HG03039 (cell line): Measurements from ENCODE around the gene PTPRU.

Experiments used
- ATAC-seq: cut with Tn5 transposase; IDR thresholded peaks from one replicate; pipeline ENCODE4 v1.9.1; 2021; ENCODE audit warnings: mild to moderate bottlenecking, moderate library complexity; ENCODE audit not compliant: unreplicated experiment

The PTPRU gene

DNA sequence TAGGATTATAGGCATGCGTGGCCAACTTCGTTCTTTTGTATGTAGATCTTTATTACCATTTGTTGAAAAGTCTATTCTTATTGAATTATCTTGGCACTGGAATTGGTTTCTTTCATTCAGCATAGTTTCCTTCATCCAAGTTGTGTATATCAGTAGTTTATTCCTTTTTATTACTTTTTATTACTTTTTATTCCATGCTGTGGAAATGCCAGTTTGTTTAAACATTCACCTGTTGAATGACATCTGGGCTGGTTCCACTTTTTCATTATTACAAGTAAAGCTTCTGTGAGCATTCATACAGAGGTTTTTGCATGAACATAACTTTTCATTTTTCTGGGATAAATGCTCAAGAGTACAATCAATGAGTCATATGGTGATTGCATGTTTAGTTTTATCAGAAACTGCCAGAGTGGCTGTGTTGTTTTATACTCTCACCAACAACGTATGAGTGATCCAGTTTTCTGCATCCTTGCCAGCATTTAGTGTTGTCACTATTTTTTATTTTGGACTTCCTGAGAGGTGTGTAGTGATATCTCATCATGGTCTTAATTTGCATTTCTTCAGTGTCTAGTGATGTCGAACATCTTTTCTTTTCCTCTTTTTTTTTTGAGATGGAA, 28.6 kb downstream of the PTPRU start:
- no peak for ATAC-seq

DNA sequence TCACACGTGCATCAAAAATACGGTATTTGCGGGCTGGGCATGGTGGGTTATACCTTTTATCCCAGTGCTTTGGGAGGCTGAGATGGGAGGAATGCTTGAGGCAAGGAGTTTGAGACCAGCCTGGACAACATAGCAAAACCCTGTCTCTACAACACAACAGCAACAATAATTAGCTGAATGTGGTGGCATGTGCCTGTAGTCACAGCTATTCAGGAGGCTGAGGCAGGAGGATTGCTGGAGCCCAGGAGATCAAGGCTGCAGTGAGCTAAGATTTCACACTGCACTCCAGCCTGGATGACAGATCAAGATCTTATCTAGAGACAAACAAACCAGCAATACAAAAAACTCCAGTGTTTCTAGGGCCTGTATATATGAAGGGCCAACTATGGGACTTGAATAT, 30.6 kb downstream of the PTPRU start:
- no peak for ATAC-seq

DNA sequence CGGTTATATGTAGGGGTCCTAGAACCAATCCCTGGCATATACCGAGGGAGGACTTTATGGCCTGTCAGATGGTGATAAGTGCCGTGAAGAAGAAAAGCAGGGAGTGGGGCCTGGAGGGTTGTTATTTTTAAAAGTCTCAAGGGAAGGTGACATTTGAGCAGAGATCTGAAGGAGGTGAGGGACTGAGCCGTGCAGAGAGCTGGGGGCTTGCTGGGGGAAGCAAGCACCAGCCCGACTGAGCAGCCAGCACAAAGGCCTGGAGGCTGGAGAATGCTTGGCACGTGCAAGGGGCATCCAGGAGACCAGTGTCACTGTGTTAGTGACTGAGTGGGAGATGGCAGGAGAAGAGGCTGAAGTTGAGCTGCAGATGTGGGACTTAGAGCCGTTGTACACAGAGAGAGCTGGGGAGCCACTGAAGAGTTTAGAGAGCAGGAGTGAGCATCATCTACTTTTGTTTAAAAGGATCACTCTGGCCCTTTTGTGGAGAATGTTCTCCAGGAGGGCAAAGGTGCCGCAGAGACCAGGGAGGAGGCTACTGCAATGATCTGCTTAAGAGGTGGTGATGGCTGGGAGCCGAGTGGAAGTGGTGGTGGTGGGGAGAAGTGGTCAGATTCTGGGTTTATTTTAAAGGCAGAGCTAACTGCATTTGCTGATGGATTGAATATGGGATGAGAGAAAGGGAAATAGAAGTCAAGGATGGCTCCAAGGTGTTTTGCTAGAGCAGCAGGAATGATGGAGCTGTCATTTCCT, 31.2 kb downstream of the PTPRU start:
- no peak for ATAC-seq

DNA sequence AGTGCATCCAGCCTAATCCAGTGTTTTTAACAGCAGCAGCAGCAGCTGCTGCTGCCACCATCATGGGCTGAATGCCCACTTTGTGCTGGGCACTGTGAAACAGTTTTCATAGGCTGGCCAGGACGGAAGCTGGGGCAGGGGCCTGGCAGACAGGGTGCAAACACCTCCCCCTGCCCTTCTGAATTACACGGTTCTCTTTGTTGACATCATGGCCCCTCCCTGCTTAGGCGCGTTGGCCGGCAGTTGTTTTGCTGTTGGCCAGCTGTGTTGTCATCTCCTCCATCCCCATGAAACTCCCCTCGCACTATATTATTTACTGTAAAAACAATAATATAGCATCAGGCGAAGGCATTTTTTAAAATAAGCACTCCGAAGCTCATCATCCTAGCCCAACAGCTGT, 33.1 kb downstream of the PTPRU start:
- no peak for ATAC-seq

DNA sequence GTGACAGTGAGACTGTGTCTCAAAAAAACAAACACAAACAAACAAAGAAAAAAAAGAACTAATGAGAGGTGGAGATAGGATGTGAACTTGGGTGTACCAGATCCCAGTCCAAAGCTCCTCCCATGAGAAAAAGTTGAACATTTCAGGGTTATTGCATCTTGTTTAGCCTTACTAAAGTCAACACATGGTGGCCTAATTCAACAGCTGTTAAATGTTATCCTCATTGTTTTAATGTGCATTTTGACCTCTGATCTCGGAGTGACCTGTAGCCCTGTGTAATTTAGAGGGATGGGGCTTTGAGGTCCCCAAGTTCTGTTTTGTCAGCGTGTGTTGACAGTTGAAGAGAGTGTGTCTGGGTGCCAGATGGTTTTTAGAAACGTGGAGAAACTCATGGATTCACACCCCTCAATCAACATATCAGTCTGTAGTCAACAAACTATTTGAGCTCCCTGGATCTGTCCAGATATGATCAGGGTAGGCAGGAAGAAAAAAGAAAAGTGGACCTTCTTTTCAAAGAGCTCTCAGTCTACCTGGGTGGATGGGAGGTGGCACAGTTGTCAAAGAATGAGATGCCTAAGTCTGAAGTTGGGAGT, 34.7 kb downstream of the PTPRU start:
- no peak for ATAC-seq

DNA sequence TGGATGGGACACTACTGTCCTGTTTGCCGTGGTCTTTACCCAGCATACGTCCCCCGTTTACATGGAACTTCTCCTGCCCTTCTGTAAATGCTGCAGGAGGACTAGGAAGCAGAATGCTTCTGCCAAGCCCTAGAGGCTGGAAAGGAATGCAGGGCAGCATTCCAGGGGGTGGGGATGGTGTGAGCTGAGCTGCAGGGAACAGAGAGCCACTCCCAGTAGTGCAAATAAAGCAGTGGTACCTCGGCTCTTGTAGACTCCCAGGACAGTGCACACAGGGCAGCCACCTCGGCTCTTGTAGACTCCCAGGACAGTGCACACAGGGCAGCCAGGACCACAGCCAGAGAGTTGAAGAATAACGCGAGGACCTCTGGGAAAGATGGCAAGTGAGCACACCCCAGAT, 35.4 kb downstream of the PTPRU start:
- no peak for ATAC-seq

DNA sequence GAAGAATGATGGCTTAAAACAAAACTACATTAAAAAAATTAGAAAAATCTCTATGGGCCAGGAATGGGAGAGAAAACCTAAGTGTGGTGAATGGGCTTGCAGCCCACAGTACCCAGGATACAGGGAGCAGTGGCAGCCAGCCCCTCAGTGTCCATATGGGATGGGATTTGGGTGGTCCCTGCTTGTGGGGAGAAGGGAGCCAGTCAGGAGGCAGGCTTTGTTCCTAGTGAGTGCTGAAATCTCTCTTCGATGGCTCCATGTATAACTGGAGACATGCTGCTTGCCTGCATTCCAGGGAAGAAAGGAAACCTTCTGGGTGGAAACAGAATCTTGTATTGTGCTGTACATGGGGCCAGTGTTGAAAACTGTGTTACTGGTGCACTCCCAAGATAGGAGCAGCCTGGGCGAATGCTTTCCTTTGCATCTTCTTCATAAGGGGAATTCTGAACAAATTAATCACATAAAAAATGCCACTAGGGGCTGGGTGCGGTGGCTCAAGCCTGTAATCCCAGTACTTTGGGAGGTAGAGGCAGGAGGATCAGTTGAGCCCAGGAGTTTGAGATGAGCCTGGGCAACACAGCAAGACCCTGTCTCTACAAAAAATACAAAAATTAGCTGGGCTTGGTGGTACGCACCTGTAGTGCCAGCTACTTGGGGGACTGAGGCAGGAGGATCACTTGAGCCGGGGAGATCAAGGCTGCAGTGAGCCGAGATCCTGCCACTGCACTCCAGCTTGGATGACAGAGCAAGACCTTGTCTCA, 36.0 kb downstream of the PTPRU start:
- no peak for ATAC-seq

DNA sequence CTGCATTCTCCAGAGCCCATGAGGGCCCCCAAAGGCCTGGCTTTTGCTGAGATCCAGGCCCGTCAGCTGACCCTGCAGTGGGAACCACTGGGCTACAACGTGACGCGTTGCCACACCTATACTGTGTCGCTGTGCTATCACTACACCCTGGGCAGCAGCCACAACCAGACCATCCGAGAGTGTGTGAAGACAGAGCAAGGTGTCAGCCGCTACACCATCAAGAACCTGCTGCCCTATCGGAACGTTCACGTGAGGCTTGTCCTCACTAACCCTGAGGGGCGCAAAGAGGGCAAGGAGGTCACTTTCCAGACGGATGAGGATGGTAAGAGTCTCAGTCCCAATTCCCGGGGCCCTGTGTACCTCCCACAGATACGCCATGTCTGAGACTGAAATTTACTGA, 39.1 kb downstream of the PTPRU start:
- ATAC-seq: no peak

DNA sequence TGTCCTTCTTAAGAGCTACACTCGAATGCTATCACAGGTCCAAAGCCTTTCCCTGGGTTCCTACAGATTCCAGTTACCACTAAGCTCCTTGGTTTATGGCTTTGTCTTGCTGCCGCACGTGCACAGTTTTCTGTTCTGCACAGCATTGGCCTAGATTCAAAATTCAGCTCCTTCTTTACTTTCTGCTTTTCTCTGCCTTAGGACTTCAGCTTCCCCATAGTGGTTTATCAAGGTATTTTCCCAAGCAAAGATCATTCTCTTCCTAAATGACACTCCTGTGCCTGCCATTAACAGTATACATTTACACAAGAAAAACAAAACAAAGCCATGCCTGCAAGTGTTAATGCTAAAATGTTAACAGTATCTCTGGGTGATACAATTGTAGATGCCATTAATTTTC, 41.8 kb downstream of the PTPRU start:
- ATAC-seq: no peak

DNA sequence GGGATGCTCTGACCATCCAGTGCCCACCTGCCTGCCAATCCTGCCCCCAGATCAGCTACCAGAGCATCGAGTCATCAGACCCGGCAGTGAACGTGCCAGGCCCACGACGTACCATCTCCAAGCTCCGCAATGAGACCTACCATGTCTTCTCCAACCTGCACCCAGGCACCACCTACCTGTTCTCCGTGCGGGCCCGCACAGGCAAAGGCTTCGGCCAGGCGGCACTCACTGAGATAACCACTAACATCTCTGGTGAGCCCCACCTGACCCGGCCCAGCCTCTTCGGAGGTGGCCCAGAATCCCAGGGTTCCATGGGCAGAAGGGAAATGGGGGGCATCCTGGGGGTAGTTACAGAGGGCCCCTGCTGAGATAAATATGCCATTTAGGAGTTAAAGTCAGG, 43.1 kb downstream of the PTPRU start:
- no peak for ATAC-seq

DNA sequence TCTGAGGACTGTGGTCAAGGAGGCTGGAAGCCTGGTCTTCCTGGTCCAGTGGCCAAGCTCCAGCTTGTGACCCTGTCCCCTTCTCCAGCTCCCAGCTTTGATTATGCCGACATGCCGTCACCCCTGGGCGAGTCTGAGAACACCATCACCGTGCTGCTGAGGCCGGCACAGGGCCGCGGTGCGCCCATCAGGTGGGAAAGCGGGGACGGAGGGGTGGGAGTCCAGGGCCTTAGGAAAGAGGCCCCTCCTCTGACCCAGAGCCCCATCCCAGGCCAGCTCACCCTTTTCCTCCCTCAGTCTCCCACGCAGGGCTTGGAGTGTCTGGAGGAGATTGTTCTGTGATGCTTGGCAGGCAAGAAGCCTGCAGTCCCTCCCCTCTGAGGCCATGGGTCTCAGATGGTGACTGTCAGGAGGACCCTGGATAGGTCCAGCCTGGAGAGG, 43.6 kb downstream of the PTPRU start:
- ATAC-seq: no peak

DNA sequence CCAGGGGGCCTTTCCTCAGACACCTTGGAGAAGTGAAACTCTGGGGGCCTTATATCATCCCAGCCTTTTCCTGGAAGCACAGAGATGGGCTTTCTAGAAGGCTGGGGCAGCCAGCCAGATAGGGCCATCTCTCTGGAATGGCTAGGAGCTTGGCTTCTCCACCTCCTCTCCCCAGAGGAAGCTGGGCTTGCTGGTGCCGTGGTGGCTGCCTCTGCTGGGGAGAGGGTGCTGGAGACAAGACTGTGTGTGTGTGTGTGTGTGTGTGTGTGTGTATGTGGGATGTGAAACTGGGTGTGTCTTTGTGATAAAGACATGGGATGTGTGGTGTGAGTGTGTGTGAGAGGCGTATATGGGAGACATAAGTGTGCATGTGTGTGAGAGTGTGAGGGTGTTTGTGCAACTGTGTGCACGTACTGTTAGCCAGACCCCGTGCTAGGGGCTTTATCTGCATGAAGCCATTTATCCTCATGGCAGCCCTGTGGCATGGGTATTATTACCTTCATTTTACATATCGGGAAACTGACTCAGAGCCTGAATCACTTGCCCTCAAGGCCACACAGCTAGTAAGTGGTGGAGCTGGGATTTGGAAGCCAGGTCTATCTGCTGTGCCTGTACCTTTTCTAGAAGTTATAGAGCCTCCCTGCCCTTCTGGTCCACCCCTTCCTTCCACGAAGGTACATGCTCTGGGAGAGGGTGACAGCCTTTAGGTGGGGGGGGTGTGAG, 44.2 kb downstream of the PTPRU start:
- no peak for ATAC-seq

DNA sequence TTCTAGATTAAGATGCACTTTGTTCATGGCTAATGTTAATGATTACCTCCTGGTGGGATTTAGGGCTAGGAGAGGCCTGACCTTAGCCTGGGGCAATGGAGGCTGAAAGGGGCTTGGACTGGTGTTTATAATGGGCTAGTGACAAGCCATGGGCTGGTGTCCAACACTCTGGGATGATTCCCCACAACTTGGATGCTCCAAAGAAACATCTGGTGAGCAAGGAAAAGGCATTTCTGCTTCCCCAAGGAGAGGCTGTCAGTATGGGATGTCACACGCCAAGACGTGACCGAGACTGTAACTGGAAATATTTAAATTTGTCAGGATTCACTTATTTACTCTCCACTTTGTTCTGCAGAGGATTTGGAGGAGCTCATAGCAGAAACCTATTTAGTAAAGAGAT, 45.2 kb downstream of the PTPRU start:
- ATAC-seq: no peak

DNA sequence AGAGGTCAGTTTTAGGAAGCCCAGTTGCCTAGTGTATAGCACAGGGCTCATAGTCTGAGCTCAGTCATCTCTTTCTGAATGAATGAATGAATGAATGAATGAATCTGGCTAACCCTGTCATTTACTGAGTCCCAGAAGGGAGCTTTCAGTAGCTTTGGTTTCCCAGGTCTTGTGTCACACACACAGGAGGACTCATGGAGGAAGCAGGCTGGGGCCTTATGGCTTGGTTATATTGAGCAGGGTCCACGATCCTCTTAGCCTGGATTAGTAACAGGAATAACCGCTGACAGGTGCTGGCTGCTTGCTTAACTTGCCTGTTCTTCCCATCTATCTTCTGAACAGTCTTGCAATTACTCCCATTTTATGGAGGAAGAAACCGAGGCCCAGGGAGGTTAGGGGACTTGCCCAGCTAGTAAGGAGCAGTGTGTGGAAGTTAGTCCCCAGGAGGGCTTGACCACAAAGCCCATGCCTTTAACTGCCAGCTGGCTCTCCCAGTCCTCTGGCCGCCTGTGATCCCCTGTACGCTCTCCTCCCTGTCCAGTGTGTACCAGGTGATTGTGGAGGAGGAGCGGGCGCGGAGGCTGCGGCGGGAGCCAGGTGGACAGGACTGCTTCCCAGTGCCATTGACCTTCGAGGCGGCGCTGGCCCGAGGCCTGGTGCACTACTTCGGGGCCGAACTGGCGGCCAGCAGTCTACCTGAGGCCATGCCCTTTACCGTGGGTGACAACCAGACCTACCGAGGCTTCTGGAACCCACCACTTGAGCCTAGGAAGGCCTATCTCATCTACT, 46.0 kb downstream of the PTPRU start:
- no peak for ATAC-seq

DNA sequence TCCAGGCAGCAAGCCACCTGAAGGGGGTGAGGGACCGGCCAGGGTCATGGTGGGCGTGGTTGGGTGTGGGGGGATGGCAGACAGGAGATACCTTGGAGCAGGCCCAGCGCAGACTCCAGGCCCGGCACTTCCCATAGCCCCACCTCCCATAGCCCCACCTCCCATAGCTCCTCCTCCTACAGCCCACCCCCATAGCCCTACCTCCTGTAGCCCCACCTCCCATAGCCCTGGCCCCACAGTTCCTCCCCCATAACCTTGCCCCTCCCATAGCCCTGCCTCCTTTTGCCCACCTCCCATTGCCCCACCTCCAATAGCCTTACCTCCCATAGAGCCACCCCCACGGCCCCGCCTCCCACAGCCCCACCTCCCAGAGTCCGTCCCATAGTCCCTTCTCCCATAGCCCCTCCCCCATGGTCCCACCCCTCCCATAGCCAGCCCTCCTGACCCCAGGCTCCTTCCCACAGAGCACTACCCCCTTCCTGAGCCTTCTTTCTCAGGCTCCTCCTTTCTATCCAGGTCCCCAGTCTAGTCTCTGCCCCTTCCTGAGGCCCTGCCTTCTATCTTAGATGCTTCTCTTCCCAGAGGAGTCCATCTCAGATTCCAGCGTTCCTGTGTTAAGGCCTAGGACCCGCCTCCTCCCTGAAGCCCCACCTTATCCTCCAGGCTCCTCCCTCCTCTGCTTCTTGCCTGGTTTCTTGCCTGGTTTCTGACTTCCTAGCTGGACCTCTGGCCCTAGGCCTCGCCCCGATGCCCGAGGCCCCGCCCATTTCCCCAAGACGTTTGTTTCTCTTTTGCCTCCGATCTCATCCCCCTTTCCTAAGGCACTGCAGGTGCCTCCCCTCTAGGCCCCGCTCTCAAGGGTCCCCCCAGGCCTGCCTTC, 46.8 kb downstream of the PTPRU start:
- no peak for ATAC-seq

DNA sequence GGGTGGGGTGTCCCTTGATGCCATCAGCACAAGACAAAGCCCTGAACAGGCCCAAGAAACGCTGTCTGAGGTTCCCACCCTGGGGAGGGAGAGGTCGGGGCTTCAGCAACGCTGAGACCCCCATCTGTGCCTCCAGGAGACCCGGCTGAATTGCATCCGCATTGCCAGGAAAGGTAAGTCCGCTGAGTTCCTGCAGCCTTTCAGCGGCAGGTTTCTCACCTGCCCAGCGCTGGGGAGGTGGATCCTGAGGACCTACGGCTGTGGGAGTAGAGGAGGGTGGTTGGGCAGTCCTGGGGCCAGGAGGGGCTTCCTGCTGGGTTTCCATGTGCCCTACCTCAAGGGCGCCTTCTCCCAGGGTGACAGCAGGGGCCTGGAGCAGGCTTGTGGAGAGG, 47.5 kb downstream of the PTPRU start:
- ATAC-seq: no peak

DNA sequence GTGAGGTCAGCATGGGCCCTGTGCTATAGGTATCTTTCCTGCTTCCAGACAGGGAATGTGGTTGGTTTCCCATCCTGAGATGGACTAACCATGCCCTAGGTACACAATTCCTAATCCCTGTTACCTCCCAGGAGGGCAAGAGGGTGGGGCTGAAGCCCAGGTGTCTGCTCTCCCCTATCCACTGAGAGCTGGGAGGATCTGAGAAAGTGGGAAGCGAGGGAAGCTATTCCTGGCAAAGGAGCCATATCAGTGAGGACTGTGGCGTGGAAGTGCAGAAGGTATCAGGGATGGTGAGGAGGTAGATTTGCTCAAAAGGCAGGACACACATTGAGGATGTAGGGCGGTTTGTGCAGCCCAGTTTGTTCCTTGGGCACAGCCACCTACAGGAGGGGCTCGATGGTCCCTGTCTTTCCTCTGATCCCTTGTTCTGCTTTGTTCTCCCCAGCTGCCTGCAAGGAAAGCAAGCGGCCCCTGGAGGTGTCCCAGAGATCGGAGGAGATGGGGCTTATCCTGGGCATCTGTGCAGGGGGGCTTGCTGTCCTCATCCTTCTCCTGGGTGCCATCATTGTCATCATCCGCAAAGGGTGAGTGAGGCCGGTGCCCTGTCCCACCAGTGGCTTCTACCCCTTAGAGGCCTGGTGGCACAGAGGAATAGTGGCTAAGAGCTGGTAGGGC, 48.1 kb downstream of the PTPRU start:
- no peak for ATAC-seq

DNA sequence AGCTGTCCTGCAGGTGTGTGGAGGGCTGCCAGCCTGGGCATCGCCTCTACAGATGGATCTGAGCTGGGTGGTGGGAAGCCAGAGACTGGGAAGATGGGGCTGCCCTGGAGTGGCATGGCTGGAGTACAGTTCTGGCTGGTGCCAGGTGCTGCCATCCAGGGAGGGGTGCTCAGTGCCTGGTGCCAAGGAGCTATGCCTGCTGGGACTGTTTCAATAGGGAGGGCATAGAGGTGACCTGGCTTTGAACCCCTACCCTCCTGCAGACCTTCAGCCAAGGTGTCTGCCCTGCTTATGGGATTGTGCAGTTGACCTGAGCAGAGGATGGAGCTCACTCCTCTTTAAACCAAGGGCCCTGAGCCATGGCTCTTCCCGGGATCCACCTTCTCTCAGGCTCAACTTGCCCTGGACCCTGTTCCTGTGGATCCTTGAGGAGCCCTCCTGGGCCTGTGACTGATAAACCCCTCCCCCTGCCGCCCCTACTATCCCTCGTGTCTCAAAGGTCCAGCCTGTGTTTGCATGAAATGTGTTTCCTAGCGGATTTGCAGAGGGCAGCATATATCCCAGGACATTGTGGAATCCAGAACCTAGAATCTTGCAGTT, 48.7 kb downstream of the PTPRU start:
- no peak for ATAC-seq
